Heart left ventricle (tissue), 16 donors: Measurements from ENCODE around the gene USP9X. TPM values are rescaled to one million over a fixed set of nuclear protein-coding genes. Genes with fewer than 3 reads are reported as not detected.

ENCODE experiments used
- ATAC-seq, 4 donors: fragments of 200-7000 bp; cut with Tn5 transposase; one replicate each; pipeline ENCODE4 v1.9.1; 2020 to 2022; ENCODE audit warnings: moderate library complexity in 4 of 4, mild to moderate bottlenecking in 3 of 4, moderate number of reproducible peaks in 1 of 4
- DNase-seq, 5 donors: peaks; one replicate each; pipeline ENCODE4 v3.0.0-alpha.2; 2020
- H3K27ac ChIP-seq, 12 donors: fragments of 200-600 bp; sonication (generic) in 4 of 12; one replicate each; pipeline versions ENCODE4 v1.5.0 to v1.8.0; 2016 to 2022; ENCODE audit warnings: mild to moderate bottlenecking in 2 of 12
- H3K27me3 ChIP-seq, 9 donors: fragments of 200-600 bp; sonication (generic) in 2 of 9; one replicate each; pipeline versions ENCODE4 v1.5.1 to v1.8.0; 2016 to 2022; ENCODE audit warnings: mild to moderate bottlenecking in 3 of 9
- H3K36me3 ChIP-seq, 9 donors: fragments of 200-600 bp; sonication (generic) in 2 of 9; one replicate each; pipeline versions ENCODE4 v1.5.0 to v1.8.0; 2018 to 2022; ENCODE audit warnings: mild to moderate bottlenecking in 2 of 9
- H3K4me1 ChIP-seq, 12 donors: fragments of 200-600 bp; sonication (generic) in 4 of 12; one replicate each; pipeline versions ENCODE4 v1.5.0 to v1.8.0; 2016 to 2022; ENCODE audit warnings: mild to moderate bottlenecking in 3 of 12
- H3K4me3 ChIP-seq, 12 donors: fragments of 200-600 bp; sonication (generic) in 4 of 12; one replicate each; pipeline versions ENCODE4 v1.5.0 to v1.8.0; 2017 to 2022; ENCODE audit warnings: mild to moderate bottlenecking in 9 of 12, moderate library complexity in 4 of 12
- H3K9me3 ChIP-seq, 12 donors: fragments of 200-600 bp; sonication (generic) in 4 of 12; one replicate each; pipeline versions ENCODE4 v1.5.0 to v1.8.0; 2016 to 2022; ENCODE audit warnings: mild to moderate bottlenecking in 1 of 12
- CTCF ChIP-seq, 12 donors: fragments of 200-600 bp; sonication (generic) in 4 of 12; IDR thresholded peaks; one replicate each; pipeline versions ENCODE4 v1.5.0 to v1.8.0; 2018 to 2022; ENCODE audit warnings: antibody characterized with exemption in 12 of 12, mild to moderate bottlenecking in 5 of 12
- POLR2A ChIP-seq, 2 donors: fragments of 450-650 bp; IDR thresholded peaks; one replicate each; pipeline ENCODE4 v1.6.1; 2017; ENCODE audit warnings: antibody characterized with exemption in 2 of 2, mild to moderate bottlenecking in 2 of 2, moderate library complexity in 2 of 2
- WGBS, 4 donors: extraction: QIAGEN DNeasy Blood & Tissue Kit in 2 of 4; methylation state at CpG; one replicate each; pipeline versions ENCODE4 v1.1.5 to v1.1.7; 2013 to 2018; 5-methylcytosine and 5-hydroxymethylcytosine counted together
- intact Hi-C, 10 donors: fragments of 100-400 bp; cut with DNase I; formaldehyde crosslinking; loops; one replicate each; pipeline versions ENCODE4 v1.11.1 to v1.14.2; 2022
- polyA plus RNA-seq, 2 donors: library from polyadenylated mRNA; stranded (reverse); fragments of 200-250 nt; gene quantifications; one replicate each; pipeline ENCODE4 v1.2.3, GENCODE V29; 2013
- total RNA-seq, 9 donors: library from RNA; depleted of rRNA in 2 of 9; stranded (reverse); fragments of >200 nt in 2 of 9; fragmentation: NEBNext Ultra II Directional in 3 of 9; extraction: Animal tissue kit (Norgen Biotek cat#: 25700) in 3 of 9; gene quantifications; one replicate each; pipeline versions ENCODE4 v1.1.0 to v1.2.4, GENCODE V29; 2016 to 2023
- donor health status: ischemic (EF 13 %, LVEDD 7.1; RV severe dilation, severe dysfunction).
- donor health status: healthy with polysubstance abuse.
- donor health status: DM: no; HTN: yes; CAD: no.
- donor health status: DM: no; HTN: no; CAD: no.
- donor health status: ischemic (EF 25% LVEDD 6.9; RV normal size, moderate dysfunction).
- donor health status: ischemic (EF 25% LVEDD 5.7; RV mildly dilated, moderate dysfunction).
- donor health status: healthy.
- donor health status: DM: yes; HTN: yes; CAD: no.
- donor health status: ischemic (EF 35%, LVEDD 5.7; RV mildly dilated, moderate dysfunction).
- donor health status: nonischemic (EF 11% LVEDD 7.7; RV severe dilation, severe dysfunction).
- donor health status: DM: yes; HTN: yes; CAD: no.
- donor health status: PGD.
- donor health status: ischemic (EF 29% LVEDD 5.4; RV normal size, mild dysfunction).
- donor health status: nonischemic (EF 23%, LVEDD 6.1; RV moderate dilation, normal function).

Gene USP9X
- total and polyA plus RNA-seq, 11 donors, result 9.5 to 80.1 (median 66.4) TPM

GRCh38 chrX:41116948-41117347 lies 31.7 kb downstream of the USP9X start:
- 9 to 52% (median 29%) methylated on average over 4 of the region's 4 CpGs for WGBS, 4 donors
- no peaks in the 10 kb centered on the region for H3K9me3 ChIP-seq
- no peaks in the 10 kb centered on the region for H3K27me3 ChIP-seq
- H3K4me3 ChIP-seq, result no peak overlapping the region
- H3K27ac ChIP-seq, result no peak overlapping the region
- H3K36me3 ChIP-seq, result no peaks in the 10 kb centered on the region
- DNase-seq (no peak), ATAC-seq (peak in 1 of 4 donors; percentile 44)
- H3K4me1 ChIP-seq, result peaks cover 0 to 79% (median 19%) of the 10 kb centered on the region in 12 donors
- intact Hi-C loops, result loop anchor here (5.0 to 10.0 kb wide), 9 partner anchors 182 to 572 kb away; no protein-coding TSS in a partner anchor
- TF ChIP-seq CTCF (IDR thresholded peaks at IDR 0.05) (no peak), POLR2A (IDR thresholded peaks at IDR 0.05) (no peak)

GRCh38 chrX:41118156-41118555 lies 32.9 kb downstream of the USP9X start:
- Histone ChIP-seq H3K36me3 (no peaks in the 10 kb centered on the region), H3K9me3 (peaks cover 0 to 4% (median 0%) of the 10 kb centered on the region in 12 donors), H3K27ac (no peak overlapping the region), H3K4me1 (peaks cover 0 to 81% (median 15%) of the 10 kb centered on the region in 12 donors), H3K27me3 (no peaks in the 10 kb centered on the region), H3K4me3 (no peak overlapping the region)
- intact Hi-C loops, result loop anchor here (5.0 to 10.0 kb wide), 9 partner anchors 183 to 573 kb away; no protein-coding TSS in a partner anchor
- 66 to 80% (median 74%) methylated on average over 5 of the region's 5 CpGs for WGBS, 4 donors
- TF ChIP-seq POLR2A (IDR thresholded peaks at IDR 0.05), result no peak
- no peak for TF ChIP-seq CTCF (IDR thresholded peaks at IDR 0.05)
- DNase-seq, result no peak
- no peak for ATAC-seq

- TF ChIP-seq POLR2A (IDR thresholded peaks at IDR 0.05) (no peak), CTCF (IDR thresholded peaks at IDR 0.05) (no peak)
- intact Hi-C loops, result loop anchor here (5.0 to 10.0 kb wide), 9 partner anchors 185 to 575 kb away; no protein-coding TSS in a partner anchor
- 87 to 91% (median 90%) methylated on average over 6 of the region's 6 CpGs for WGBS, 4 donors
- Histone ChIP-seq H3K27ac (no peak overlapping the region), H3K27me3 (no peaks in the 10 kb centered on the region), H3K4me1 (peaks cover 0 to 71% (median 14%) of the 10 kb centered on the region in 12 donors), H3K9me3 (peaks cover 0 to 4% (median 0%) of the 10 kb centered on the region in 12 donors), H3K36me3 (peaks cover 0 to 13% (median 9%) of the 10 kb centered on the region in 9 donors), H3K4me3 (no peak overlapping the region)
- no peak for DNase-seq
- ATAC-seq, result no peak
These were observed 34.6 kb downstream of the USP9X start for GRCh38 chrX:41119803-41120202.

GRCh38 chrX:41121766-41122165 lies 36.5 kb downstream of the USP9X start:
- H3K4me1 ChIP-seq, result peaks cover 0 to 54% (median 6%) of the 10 kb centered on the region in 12 donors
- intact Hi-C loops, result no loop called here
- 81 to 100% (median 98%) methylated on average over 1 of the region's 1 CpG for WGBS, 4 donors
- DNase-seq (no peak), ATAC-seq (no peak)
- no peaks in the 10 kb centered on the region for H3K27me3 ChIP-seq
- no peak for TF ChIP-seq CTCF (IDR thresholded peaks at IDR 0.05)
- TF ChIP-seq POLR2A (IDR thresholded peaks at IDR 0.05), result no peak
- H3K36me3 ChIP-seq, result peaks cover 0 to 21% (median 10%) of the 10 kb centered on the region in 9 donors
- H3K9me3 ChIP-seq, result peaks cover 0 to 4% (median 0%) of the 10 kb centered on the region in 12 donors
- H3K4me3 ChIP-seq, result no peak overlapping the region
- H3K27ac ChIP-seq, result no peak overlapping the region
